Retina (tissue), 1 donor: ENCODE measurements around the gene MEDAG.

ENCODE experiments used
- DNase-seq: peaks from one replicate; pipeline ENCODE4 v3.0.0-alpha.2; 2016

MEDAG gene

DNA sequence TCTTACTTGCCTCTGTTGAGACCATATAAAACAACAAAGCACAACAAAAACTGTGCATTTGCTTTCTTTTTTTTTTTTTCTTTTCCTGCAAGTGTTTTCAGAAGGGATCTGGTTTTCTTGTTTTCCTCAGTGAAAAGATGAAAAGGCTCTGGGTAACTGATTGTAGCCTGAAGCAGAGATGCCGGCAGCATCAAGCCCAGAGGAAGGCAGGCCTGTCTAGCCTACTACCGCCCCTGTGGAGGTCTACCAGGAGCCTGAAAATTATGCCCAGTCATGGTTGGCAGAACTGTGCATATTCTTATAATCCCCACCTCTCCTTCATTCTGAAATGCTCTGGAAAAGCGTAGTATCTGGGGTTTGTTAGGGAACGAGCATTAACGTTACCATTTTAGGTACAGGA is 32.6 kb upstream of the MEDAG start:
- no peak for DNase-seq

DNA sequence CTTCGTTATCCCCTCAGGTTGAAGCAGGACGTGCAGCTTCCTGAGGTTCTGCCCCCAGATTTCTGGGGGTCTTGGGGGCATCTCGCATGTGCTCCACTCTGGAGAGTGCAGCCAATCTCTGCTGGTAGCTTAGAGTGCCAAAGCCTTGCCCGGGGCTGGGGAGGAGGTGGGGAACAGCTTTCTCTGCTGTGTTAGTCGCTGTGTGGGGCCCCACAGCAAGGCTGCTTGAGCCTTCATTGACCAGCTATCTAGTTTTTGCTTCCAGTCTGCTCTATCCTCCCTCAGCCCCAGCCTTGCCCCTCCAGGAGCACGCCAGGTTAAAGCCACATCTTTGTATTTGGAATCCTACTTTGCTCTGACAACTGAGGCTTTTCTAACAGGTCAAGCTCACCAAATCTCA is 32.0 kb upstream of the MEDAG start:
- DNase-seq = no peak

DNA sequence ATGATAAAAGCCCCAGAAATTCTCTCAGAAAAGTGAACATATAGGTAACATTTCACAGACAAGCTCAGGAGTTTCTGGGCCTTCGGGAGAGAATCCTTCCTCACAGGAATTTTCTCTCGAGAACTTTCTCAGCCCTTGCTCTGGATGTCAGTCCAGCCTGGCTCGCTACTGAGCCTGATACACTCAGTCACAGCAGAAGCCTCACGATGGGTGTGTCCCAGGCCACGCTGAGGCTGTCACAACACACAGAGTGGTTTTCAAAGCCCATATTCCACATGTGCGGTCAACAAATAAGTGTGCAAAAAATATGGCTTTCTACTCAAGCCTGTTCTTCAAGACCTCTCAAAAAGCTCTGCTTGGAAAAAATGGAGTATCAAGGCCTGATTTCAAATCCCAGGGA is 31.5 kb upstream of the MEDAG start:
- DNase-seq = no peak

DNA sequence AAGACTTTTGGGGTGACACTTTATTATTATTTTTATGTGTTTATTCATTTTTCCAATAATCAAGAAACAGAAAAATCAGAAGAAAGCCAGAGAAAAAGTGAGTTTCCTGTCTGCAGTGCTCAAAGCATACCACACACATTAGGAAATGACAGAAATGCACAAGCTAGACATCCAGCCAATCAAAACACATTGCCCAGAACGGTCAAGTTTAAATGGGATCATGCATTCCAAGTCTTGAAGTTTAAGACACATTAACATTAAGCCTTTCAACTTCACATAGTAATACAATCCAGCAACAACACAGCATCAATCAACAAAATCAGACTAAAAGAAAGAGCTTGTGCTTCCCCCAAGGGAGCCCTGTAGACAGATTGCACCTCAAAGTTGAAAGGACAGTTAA is 28.7 kb upstream of the MEDAG start:
- DNase-seq = no peak

DNA sequence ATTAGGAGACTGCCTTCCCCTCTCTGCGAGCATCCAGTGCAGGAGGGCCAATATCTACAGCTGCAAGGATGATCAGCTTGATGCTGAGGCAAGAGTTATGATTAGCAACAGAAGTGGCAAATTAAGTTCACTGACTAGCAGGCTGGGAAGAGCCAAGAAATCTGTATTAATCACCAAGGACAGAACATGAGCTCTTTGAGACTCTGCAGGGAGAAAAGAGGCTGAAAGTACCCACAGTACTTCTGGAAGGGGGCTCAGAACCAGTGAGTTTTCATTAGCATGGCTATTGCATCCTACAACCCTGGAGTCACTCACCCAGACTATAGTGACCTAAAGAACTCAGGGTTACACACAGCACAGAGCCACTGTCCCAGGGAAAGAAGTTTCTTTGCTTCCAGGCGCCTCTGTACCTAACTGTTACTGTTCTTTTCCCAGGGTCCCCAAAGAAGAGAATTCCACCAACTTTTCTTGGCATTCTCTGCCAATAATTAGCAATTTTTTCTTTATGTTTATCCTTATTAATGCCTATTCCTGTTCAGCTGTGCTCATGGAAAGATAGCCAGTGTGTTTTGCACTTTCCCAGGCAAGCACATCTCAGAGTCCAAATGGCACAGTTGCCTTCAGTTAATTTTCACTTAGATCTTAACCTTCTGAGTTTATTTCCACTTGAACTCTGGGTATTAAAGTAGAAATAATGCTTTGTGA is 25.8 kb upstream of the MEDAG start:
- DNase-seq = no peak

DNA sequence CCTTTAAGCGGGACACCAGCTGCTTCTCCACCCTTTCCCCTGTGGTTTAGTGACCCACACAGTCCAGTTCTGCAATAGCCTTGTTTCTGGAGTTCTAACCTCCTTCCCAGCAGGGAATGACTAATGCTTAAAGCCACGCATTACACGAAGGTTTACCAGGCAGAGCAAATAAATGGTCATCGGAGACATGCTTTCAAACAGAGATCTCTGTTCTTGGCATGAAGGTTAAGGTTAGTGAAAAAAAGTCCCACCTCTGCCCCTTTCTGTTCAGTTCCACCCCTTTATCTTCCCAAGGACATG is 25.3 kb upstream of the MEDAG start:
- DNase-seq = no peak

DNA sequence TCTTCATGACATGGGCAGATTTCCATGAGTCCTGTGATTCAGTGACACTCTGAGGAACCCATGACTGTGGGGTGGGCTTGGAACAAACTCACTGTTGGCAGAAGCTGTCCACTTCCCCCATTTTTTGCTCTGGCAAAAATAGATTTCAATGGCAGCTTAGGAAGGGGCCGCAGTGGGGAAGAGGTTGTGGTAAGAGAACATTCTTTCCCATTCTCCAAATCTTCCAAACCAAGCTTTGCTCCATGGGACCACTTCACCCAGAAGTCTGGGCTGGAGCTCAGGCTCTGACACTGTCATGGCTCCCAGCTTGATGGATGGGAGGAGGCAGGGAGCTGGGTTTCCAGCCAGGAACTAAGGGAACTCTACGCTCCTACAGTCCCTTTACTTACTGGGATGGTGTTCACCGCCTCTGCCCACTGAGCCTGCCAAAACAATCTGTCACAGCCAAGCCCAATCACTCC is 24.9 kb upstream of the MEDAG start:
- no peak for DNase-seq

DNA sequence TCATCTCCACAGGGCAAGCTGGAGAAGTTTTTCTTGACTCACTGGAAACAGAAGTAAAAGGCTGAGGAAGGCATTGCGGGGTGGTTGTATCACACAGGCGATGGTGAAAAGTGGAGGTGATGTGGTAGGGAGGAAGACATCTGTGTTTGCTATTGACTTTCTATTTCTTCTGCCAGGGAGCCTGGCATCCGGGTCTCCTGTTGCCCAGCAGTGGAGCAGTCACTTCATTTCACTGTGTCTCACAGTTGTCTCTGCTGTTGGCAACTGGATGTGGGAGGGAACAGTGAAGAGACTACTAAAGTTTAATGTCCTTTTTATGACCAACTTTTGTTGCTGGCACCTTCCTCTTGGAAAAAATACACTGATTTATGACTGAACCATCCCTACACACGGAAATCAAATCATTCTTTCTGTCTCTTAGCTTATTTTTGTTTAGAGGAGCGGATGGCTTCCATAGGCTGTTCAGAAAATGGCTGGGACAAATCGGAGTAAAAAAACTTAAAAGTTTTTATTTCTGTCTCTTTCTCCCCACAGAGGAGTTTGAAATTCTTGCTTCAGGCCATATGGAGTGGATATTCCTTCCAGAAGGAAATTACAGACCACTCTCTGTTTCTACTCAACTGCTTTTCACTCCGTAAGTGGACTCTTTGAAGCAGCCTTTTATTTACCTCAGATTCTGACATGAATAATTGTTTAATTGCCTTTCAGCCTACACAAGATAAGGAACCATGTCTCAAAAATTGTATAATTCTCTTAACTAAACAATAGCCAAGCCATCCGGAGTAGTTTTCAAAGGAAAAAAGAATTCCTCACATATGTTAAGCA is 23.8 kb upstream of the MEDAG start:
- DNase-seq = no peak

DNA sequence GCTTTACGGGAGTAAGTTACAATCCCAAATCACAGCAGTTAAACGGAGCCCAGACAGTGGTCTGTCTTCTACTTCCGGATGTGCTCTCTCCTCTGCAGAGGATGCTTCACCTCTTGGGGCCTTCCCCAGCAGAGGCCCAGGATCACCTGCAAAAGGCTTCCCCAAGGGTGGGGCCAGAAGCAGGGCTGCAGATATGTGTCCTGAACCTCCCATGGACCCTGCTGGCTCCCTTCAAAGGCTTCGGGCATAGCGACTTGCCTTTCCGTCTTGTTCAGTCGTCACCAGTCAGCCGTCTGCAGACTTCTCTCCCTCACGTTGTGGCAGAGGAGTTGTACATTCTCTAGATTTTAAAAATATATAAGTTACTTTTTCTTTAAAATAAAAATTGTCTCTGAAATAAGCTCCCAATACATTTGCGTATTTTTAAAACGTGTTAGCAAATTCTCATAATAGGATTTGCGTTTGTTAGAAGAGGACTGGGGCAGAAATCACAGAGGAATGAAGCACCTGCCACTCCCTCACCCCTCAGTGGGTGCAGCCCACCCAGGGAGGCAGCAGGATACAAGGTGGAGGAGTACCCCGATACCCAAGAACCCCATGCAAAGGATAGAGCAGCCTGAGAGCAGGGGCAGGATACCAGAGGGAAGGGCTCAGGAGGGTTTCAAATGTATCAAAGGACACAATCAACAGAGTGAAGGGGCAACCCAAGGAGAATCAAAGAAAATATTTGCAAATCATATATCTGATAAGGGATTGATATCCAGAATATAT is 22.9 kb upstream of the MEDAG start:
- no peak for DNase-seq

DNA sequence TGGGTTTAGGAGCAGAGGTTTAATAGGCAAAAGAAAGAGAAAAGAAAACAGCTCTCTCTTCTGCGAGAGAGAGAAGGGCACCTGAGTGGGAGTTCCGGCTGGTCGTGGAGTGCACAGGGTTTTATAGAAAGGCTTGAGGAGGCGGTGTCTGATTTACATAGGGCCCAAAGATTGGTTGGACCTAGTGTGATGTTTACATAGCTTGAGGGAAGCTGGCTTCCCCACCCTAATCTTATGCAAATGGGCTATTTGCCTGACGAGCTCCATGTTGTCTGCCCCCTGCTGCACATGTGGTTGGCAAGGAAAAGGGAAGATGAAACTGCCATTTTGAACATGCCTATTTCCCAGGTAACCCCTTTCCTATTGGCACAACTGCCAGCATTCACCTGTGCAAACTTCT is 21.5 kb upstream of the MEDAG start:
- DNase-seq = no peak

DNA sequence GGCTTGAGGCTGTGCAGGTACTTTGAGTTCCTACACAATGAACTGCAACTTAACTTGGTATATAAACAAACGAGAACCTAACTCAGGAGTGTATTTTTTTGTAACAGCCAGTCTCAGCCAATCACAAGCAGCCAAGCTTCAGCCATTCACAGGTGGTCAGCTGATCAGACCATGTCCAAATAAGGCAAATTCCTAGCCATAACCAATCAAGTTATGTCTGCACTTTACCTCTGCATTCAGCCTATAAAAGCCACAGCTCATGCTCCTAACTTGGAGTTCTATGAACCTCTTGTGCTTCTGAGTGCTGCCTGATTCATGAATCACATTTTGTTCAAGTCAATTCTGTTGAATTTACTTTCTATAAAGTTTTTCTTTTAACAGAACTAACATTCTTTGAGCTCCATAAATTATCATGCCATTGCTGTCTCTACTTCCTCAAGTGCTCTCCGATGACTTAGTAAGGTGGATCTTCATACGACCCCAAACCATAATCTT is 16.8 kb upstream of the MEDAG start:
- no peak for DNase-seq

DNA sequence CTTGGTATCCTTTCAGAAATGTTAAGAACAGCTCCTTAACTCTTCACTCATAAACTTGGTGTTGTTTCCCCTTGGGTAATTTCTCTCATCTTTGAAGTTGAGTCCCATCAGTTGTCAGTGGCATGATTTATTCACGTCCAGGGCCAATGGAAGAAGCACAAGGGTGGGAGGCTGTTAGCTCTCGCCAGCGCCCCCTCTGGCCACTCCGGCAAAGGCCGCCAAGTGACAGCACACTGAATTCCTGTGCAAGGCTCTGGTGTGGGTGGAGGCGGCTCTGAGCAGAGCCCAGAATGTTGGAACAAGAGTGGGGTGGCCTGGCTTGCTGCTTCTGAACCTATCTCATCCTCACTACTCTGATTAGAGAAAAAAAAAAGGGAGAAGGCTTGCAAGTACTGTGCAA is 13.1 kb upstream of the MEDAG start:
- peak; percentile 24 for DNase-seq

DNA sequence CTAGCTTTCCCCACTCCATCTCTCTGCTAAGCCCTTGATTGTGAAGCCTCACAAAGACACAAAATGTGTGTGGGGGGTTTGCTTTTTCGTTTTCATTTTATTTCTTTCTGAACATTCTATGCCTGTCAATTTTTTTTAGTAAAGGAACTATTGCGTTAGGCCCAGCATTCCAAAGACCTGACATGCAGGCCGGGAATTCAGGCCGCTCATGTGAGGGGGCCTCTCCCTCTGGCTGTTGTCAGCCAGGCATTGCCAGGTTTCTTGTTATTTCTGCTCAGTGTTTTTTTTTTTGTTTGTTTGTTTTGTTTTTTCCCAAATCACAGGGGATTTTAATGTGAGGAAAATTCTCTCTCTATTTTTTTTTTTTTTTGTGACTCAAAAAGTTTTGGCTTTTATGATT is 10.3 kb upstream of the MEDAG start:
- no peak for DNase-seq

DNA sequence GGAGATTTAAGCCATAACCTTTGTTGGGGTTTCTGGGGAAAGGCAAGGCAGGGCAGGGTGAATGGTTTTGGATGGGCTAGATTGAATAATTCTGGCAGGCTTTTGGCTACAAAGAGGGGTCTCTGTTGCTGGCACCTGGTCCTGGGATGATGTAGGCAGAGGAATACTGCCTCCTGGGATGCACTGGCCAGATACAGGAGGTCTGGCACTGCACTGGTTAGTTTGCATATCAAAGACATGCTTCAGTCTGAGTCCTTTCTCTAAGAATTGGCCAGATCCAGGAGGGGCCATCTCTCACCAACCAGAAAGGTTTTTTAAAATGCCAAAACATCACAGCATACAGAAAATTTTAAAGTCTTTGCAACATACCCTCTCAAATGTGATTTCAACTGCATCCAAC is 8.0 kb upstream of the MEDAG start:
- DNase-seq = no peak

DNA sequence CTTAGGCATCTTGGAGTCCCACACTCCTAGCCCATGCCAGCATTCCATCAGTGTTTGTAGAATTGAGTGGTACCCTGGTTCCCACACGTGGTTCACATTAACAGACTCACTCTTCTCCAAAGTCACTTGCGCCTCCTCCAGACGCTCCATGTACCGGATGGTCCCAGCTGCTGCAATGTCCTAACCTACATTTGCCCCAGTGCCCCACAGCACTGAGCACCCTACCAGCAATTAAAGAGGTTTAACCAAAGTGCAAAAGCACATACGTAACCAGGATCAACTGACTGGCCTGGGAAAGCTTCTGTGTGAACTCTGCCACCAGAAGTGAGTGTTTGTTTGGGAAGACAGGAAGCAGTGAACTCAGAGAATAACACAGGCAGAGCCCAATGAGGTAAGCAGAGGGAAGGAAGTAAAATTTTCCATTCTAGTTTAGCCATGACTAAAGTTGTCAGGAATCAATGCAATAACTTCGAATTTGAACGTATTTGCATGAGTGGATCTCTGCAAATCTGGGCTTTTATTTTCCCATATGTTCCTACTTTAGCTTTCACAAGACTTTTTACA is 7.3 kb upstream of the MEDAG start:
- no peak for DNase-seq

DNA sequence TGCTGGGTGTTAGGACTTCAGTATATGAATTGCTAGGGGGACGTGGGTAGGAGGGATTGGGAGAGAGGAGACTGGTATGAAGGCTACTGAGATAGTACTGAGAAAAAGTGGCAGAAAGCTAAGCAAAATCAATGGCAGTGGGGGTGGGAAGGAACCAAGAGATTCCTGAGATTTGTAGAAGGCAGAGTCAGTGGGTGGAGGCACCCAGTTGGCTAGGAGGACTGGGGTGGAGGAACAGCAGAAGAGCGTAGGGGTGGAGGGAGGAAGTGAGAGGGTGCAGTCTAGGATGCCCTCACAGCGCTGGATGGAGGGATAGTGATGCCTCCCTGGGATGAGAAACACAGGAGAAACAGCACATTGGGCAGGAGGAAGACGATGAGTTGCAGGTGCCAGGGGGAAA is 5.6 kb upstream of the MEDAG start:
- DNase-seq = no peak

DNA sequence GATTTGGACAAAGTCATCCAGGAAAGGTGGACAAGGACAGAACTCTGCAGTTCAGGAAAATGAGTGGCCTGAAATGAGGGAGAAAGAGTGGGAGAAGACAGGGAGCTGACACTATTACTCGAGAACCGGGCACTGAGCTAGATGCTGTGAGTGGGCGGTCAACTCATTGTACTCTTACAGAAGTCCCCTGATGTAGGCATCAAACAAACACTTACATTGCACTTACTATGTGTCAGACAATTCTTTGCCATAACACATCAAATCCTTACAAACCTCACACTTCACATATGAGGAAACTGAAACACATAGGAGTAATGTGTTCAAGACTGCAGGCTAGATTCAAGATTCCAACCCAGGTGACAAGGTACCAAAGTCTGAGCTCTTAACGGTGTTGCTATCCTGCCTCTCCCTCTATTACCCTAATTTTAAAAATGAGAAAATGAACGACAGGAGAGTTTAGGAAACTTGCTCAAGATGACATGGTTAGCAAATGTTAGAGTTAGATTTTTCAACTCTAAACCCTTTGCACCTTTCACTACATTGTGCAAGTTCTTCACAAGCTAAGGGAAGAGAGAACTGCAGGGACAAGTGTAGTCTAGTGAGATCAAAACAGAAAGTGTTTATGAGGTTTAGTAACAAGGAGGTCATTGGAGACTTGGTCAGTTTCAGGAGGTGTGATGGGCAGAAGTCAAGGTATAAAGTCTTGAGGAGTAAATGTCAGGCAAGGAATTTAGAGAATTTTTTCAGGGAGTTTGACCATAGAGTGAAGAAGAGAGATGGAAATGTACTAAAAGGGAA is 4.9 kb upstream of the MEDAG start:
- no peak for DNase-seq

DNA sequence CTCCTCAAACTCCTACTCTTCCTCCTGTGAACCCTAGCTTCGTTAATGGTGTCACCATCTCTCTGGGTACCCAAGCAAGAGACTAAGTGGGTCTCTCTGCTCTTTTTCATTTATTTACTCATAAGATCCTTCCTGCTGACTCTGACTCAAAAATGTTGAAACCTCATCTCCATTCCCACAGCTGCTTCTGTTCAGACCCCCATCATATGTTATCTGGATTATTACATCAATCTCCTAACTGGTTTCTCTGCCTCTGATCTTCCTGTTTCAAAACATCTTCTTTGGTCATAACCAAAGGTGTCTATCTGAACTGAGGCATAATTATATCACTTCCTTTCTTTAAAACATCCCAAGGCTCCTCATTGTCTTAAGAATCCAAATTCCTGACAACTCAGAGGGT is 2.0 kb upstream of the MEDAG start:
- no peak for DNase-seq

DNA sequence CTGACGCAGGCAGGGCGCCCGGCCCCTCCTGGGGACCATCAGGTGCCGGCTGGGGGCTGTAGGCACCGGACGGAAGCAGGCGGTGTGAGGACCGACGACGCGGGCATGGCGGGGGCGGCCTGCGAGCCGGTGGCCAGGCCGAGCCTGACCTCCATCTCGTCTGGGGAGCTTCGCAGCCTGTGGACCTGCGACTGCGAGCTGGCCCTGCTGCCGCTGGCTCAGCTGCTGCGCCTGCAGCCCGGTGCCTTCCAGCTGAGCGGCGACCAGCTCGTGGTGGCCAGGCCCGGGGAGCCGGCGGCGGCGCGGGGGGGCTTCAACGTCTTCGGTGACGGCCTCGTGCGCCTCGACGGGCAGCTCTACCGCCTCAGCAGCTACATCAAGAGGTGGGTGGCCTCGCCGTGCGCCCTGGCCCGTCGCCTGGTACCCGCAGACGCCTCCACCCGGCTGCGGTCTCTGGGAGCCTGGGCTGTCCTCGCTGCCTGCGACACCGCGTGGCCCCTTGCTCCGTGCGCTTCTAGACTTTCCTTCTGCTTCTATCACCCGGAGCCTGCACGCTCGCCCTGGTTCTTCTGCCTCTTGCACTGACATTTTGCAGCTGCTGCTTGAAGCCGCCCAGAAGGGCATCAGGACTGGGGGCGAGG is 460 bp downstream of the MEDAG start:
- peak; percentile 87 for DNase-seq

DNA sequence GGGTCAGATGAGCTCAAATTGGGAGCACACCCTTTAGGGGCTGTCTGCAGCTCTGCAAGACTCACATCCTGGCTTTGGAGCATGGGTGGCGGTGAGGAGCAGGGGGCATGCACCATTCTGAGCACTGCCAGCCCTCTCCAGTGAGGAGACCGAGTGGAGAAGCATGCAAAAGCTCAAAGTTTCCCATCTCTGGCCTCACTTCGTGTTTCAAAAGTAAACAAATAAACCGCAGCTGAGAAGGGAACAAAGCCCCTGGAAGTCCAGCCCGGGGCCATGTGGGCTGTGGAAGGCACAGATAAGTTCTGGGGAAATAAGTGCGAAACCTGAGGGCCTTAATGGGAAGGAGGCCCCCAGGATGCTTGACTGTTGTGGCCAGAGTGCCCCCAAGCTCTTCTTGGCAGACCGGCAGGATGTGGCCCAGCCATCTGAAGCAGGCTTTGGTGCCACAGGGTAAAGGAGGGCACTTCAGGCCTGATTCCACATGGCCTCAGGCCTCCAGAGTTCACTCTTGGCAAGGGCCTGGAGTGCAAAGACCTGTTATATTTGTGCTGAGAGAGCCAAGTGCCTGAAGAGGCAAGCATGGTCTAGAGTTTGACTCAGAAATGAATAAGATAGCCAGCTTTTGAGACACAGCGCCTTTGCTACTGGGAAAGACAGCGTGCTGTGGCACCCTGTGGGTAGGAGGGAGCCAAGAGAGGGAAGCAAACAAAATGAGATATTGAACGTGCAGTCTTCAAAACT is 1.2 kb downstream of the MEDAG start:
- DNase-seq = no peak

DNA sequence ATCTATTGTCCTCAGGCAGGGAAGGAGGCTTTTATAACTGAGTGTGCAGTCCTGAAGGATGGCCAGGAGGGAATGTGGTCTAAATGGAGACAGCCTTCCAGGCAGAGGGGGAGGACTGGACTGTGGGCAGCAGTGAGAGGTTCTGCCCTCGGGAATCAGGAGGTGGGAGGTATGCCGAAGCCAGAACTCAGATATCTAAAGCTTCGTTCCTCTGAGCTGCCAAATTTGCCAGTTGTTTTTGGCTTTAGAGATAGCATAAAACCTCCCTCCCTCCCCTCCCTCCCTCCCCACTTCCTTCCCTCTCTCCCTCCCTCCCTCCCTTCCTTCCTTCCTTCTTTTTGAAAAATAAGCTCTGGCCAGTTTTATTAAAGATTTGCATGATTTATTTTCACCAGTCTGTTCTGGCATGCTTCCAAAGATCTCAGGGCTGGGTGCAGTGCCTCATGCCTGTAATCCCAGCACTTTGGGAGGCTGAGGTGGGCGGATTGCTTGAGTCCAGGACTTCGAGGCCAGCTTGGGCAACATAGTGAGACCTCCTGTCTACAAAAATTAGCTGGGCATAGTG is 2.4 kb downstream of the MEDAG start:
- DNase-seq = no peak
